Middle frontal gyrus (tissue), 1 donor: ENCODE results near the gene ITPR1.
"Not testable (repeated sequence)": the region's sequence is repeated elsewhere in the genome, so short reads cannot be mapped to it uniquely, and the experiment has no call there.

Experiments
- DNase-seq: peaks from one replicate; pipeline ENCODE4 v3.0.0-alpha.2; 2015; ENCODE audit warnings: low spot score; ENCODE audit errors: extremely low spot score

The ITPR1 gene

DNA sequence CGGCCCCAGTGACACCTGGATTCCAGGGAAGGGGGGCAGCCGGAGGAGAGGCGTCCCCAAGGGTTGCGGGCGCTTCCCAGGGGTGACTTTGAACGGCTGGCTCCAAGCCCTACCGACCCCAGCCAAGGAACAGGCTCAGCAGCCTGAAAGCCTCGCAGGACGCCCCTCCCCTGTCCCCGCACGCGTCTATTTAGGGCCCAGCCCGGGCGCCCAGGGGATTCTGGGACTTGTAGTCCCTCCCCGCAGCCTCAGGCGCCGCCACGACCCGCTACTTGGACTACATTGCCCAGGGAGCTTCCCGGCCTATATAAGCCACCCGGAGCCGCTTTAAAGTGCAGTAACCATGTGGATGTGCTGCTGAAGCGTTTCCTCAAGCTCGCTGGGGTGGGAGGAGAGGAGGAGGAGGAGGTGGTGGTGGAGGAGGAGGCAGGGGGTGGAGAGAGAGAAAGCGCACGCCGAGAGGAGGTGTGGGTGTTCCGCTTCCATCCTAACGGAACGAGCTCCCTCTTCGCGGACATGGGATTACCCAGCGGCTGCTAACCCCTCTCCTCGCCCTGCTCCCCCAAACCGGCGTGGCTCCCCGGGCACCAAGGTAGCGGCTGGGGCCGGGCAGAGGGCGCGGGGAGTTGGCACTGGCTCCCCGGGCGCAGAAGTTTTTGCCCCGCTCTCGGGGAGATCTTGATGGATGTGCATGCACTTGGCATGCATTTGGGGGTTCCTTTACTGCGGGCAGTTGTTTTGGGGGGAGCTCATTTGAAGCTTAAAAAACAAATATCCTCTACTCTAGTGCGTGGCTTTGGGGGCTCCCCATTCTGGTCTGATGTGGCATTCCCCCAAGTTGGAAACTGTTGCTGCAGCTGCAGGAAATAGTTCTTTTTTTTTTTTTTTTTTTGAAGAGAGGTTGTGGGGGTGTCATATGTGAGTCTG is at the start of gene ITPR1:
Gene ITPR1 (plus strand): TSS at position 335 of the 927 bp plus-strand sequence. CDS start 23,144 bp downstream, outside the sequence.
- peak; percentile 91 for DNase-seq

DNA sequence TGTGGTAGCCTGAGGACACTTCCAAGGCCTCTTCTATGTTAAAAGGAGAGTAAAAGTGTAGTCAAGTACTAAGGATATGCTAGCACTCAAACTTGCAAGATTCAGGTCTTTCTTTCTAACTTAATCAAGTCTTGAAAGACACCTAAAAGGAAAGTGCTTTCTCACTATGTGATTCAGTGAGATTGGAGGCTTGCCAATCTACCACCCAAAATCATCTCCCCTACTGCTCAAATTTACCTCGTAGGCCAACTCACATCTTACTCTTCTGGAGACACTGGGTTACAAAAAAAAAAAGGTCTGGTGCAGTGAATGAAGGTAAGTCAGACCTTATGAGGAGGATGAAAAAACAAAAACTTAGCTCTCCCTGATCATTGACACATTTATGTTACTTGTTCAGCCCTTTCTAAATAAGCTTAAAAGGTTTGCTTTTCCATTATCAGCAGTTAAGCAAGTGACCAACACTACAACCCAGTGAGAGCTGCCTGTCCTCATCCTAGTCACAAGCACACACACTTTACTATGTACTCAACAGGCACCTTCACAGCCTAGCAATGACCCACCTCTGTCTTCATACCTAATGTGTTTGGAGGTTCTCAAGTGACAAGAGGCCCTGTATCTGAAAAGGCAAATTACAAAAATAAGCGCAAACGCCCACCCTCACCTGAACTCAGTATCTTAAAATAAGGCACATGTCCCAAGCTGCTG is 45.7 kb upstream of the ITPR1 start:
- no peak for DNase-seq

GRCh38 chr3:4448187-4448586 is 45.0 kb upstream of the ITPR1 start:
- DNase-seq: no peak

- DNase-seq: no peak
These were observed 43.9 kb upstream of the ITPR1 start for GRCh38 chr3:4449043-4449805.

GRCh38 chr3:4454142-4454541 is 39.0 kb upstream of the ITPR1 start:
- no peak for DNase-seq

GRCh38 chr3:4456780-4457179 is 36.4 kb upstream of the ITPR1 start:
- DNase-seq: not testable (repeated sequence)

DNA sequence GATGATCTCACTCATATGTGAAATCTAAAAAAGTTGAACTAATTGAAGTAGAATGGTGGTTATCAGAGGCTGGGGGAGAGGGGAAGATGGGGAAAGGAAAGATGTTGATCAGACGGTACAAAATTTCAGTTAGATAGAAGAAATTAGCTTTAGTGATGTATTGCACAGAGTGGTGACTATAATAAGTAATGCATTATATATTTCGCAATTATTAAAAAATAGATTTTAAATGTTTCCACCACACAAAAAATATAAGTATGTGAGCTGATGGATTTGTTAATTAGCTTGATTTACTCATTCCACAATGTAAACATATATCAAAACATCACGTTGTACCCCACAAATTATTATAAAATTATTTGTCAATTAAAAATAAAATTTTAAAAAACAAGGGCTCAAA is 34.2 kb upstream of the ITPR1 start:
- no peak for DNase-seq

DNA sequence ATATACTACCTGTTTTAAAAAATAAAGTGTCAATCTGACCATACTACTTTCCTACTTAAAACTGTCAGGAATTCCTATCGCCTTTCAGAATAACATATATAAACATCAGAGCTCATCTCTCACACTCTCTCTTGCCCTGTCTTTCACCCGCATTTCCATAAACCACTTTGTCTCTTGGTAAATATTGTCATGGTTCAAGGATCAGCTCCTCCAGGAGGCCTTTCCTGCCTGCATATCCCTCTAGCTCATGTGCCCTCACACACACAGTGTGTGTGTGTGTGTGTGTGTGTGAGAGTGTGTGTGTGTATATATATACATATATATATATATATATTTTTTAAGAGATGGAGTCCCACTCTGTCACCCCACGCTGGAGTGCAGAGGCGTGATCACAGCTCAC is 32.8 kb upstream of the ITPR1 start:
- DNase-seq: no peak

GRCh38 chr3:4461468-4462090 is 31.6 kb upstream of the ITPR1 start:
- no peak for DNase-seq

GRCh38 chr3:4462369-4463040 is 30.6 kb upstream of the ITPR1 start:
- no peak for DNase-seq

DNA sequence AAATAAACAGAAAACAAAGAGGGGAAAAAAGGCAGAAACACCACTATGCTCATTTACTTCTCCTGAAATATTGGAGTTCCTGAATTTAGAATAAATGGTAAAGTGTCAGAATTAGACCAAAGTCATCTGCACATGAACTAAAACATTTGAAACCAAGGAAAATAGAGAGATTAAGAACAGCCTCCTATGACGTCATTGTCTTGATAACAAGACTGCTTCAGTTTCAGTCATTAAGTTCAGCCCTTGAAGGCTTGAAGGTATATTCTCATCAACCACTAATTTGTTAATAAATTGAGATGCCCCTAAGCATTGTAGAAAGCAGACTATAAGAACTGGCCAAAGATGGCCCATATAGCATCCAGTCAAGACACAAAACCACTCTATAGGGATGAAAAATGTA is 28.6 kb upstream of the ITPR1 start:
- DNase-seq: no peak

DNA sequence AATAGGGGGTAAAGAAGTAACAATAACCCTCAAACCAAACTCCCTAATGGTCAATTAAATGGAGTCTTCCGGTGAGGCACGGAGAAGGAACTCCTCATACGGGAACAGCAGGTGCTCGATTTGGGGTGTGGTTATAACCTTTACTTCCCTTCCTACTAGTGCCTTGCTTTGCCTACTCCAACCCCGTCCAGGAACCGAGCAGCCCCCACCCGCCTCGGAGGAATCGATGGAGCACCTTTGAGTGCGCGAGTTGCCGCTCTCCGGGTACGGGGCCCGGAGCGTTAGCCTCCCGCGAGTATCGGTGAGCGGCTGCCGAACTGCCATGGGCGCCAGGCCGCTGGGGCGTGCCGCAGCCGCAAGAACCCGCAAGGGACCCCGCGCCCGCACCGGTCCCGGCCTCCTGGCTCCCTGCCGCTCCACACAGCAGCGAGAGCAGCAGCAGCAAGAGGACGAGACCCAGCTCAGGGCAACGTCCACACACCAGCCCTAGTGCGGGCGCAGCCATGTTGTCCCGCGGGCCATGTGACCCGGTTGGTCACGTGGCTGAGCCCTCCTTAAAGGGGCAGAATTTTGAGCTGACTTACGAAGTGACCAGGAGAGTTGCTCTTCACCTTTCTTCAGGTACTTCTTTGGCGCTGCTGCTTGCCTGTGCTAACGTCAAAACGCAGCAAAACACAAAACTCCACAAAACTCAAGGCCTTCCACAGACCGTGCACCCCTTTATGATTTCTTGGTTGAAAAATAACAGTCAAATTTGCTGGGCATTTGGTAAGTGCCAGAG is 26.2 kb upstream of the ITPR1 start, which contains the start of gene SUMF1:
Gene SUMF1 (minus strand): TSS at position 529 of the 781 bp plus-strand sequence. CDS start 24 bp downstream, at position 505.
- DNase-seq: peak; percentile 73

GRCh38 chr3:4467522-4467867 is 25.7 kb upstream of the ITPR1 start:
- no peak for DNase-seq

DNA sequence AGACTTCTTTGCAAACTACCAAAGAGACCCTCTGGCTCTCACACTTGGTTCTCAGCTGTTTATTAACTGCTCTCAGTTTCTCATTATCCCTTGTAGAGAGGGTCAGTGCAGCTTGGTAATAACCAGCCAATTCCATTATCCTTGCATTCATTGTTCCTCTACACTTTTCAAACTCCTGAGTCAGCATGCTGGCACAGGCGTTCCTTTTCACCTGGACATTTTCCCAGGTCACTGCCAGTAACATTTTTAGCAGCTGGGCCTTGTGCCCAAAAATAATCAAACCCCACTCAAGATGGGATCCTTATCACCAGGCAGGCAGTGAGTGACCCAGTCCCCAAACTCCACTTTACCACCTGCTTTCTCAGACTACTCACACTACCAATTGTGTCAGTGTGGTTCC is 21.2 kb upstream of the ITPR1 start:
- no peak for DNase-seq

- DNase-seq: no peak
These were observed 20.8 kb upstream of the ITPR1 start for GRCh38 chr3:4472312-4472711.

GRCh38 chr3:4472766-4473165 is 20.4 kb upstream of the ITPR1 start:
- DNase-seq: no peak

- no peak for DNase-seq
These were observed 18.3 kb upstream of the ITPR1 start for GRCh38 chr3:4474683-4475490.

GRCh38 chr3:4475804-4476203 is 17.3 kb upstream of the ITPR1 start:
- DNase-seq: no peak

DNA sequence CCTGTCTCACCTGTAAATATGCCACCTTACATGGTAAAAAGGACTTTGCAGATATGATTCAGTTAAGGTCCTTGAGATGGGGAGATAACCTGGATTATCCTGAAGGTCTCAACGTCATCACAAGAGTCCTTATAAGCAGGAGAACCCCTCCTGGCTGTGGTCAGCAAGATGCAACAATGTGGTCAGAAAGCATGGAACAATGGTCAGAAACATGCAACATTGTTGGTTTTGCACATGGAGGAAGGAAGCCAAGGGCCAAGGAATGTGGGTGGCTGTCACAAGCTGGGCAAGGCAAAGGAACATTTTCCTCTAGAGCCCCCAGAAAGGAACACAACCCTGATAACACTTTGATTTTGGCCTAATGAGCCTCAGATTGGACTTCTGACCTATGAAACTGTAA is 16.7 kb upstream of the ITPR1 start:
- no peak for DNase-seq
